Right atrium auricular region (tissue), 2 donors: ENCODE measurements around the gene ABCA8. TPM values are rescaled to one million over a fixed set of nuclear protein-coding genes. Genes with fewer than 3 reads are reported as not detected.

Experiments
- DNase-seq: peaks from one replicate; pipeline ENCODE4 v3.0.0-alpha.2; 2019; ENCODE audit warnings: low spot score
- H3K27ac ChIP-seq, 2 donors: fragments of 200-600 bp; sonication (generic); 1 replicate in 1 of 2; 2 replicates in 1 of 2; pipeline ENCODE4 v1.5.1; 2016 to 2019
- H3K27me3 ChIP-seq, 2 donors: fragments of 200-600 bp; sonication (generic); one replicate each; pipeline versions ENCODE4 v1.5.1 to v1.6.0; 2017 to 2019
- H3K36me3 ChIP-seq: fragments of 200-600 bp; sonication (generic); one replicate; pipeline ENCODE4 v1.5.1; 2016
- H3K4me1 ChIP-seq, 2 donors: fragments of 200-600 bp; sonication (generic); one replicate each; pipeline versions ENCODE4 v1.5.1 to v1.6.0; 2017 to 2019
- H3K4me3 ChIP-seq, 2 donors: fragments of 200-600 bp; sonication (generic); 1 replicate in 1 of 2; 2 replicates in 1 of 2; pipeline ENCODE4 v1.5.1; 2017 to 2019; ENCODE audit warnings: mild to moderate bottlenecking in 1 of 2, moderate library complexity in 1 of 2
- H3K9me3 ChIP-seq, 2 donors: fragments of 200-600 bp; sonication (generic); one replicate each; pipeline ENCODE4 v1.5.1; 2019
- total RNA-seq, 2 donors: library from RNA; depleted of rRNA; stranded (reverse); fragments of >200 nt; gene quantifications; one replicate each; pipeline ENCODE4 v1.1.0, GENCODE V29; 2016
- TF ChIP-seq, protein P1 (sequence below), 2 donors: fragments of 200-600 bp; sonication (generic); IDR thresholded peaks; one replicate each; pipeline ENCODE4 v1.5.1; 2019; ENCODE audit warnings: antibody characterized with exemption in 2 of 2

The ABCA8 gene
- total RNA-seq, 2 donors from 2014 or later: 59.1 to 65.9 TPM

- Histone ChIP-seq H3K4me3 (no peak overlapping the region), H3K36me3 (peaks cover 26% of the 10 kb centered on the region), H3K9me3 (peaks cover 0 to 6% of the 10 kb centered on the region in 2 donors), H3K27ac (no peak overlapping the region), H3K4me1 (peaks cover 0 to 7% of the 10 kb centered on the region in 2 donors), H3K27me3 (no peaks in the 10 kb centered on the region)
- TF ChIP-seq, protein P1, sequence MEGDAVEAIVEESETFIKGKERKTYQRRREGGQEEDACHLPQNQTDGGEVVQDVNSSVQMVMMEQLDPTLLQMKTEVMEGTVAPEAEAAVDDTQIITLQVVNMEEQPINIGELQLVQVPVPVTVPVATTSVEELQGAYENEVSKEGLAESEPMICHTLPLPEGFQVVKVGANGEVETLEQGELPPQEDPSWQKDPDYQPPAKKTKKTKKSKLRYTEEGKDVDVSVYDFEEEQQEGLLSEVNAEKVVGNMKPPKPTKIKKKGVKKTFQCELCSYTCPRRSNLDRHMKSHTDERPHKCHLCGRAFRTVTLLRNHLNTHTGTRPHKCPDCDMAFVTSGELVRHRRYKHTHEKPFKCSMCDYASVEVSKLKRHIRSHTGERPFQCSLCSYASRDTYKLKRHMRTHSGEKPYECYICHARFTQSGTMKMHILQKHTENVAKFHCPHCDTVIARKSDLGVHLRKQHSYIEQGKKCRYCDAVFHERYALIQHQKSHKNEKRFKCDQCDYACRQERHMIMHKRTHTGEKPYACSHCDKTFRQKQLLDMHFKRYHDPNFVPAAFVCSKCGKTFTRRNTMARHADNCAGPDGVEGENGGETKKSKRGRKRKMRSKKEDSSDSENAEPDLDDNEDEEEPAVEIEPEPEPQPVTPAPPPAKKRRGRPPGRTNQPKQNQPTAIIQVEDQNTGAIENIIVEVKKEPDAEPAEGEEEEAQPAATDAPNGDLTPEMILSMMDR (IDR thresholded peaks at IDR 0.05): no peak
- no peak for DNase-seq
Measured at GRCh38 chr17:68870161-68870826, 84.9 kb downstream of the ABCA8 start.

GRCh38 chr17:68868708-68869107 lies 86.5 kb downstream of the ABCA8 start:
- Histone ChIP-seq H3K4me1 (peaks cover 0 to 7% of the 10 kb centered on the region in 2 donors), H3K27ac (no peak overlapping the region), H3K36me3 (peaks cover 10% of the 10 kb centered on the region), H3K27me3 (no peaks in the 10 kb centered on the region), H3K4me3 (no peak overlapping the region), H3K9me3 (peaks cover 0 to 4% of the 10 kb centered on the region in 2 donors)
- DNase-seq: no peak
- TF ChIP-seq, protein P1 (IDR thresholded peaks at IDR 0.05): no peak

DNA sequence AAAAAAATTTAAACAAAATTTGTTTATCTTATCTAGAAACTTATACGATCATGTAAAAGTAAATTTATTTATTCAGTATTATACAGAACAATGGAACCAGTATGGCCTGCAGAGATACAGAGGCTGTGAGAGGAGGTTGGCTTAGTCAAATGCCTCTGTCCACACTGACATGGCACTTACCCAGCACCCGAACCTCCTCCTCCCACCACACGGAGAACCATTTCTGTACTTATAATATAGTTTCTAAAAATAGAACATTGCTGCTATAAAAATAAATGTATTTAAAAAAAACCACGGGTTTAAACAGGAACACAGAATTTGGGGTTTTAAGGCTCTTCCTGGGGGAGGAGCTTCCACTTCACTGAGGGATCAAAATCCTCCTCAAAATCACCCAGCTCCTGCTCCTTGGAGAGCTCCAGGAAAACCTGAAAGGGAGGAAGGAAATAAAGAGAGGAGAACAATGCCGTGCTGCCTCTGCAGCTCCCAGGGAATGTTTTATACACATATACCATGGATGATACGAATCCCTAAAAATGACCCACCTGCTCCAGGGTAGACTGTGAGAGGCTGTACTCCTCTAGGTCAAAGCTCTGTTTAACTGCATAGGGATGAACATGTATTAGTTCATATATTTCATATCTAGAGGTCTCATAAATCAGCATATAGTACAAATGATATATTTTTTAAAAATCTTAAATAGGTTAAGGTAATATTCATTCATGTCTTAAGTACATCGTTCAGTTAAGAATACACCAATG lies 87.3 kb downstream of the ABCA8 start:
- TF ChIP-seq, protein P1 (IDR thresholded peaks at IDR 0.05): no peak

DNA sequence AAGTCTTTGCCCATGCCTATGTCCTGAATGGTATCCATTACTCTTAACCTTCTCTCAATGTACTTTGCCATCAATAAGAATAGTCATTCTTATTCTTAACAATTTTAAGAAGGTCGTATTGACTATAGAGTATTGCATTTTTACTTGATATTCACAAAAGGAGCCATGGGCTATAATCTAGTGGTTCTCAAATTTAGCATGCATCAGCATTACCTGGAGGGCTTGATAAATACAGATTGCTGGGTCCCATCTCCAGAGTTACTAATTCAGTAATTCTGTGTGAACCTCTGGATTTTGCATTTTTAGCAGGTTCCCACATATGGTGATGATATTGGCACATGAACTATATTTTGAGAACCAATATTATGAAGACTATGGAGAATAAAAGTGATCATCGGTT lies 89.6 kb downstream of the ABCA8 start:
- no peaks in the 10 kb centered on the region for H3K27me3 ChIP-seq
- peaks cover 0 to 7% of the 10 kb centered on the region in 2 donors for H3K4me1 ChIP-seq

More for the DNA sequence above, 87.3 kb downstream of the ABCA8 start:
- Histone ChIP-seq H3K9me3 (peaks cover 0 to 9% of the 10 kb centered on the region in 2 donors), H3K4me3 (no peak overlapping the region), H3K4me1 (peaks cover 0 to 7% of the 10 kb centered on the region in 2 donors), H3K27me3 (no peaks in the 10 kb centered on the region), H3K36me3 (peaks cover 2% of the 10 kb centered on the region), H3K27ac (no peak overlapping the region)
- DNase-seq: no peak

DNA sequence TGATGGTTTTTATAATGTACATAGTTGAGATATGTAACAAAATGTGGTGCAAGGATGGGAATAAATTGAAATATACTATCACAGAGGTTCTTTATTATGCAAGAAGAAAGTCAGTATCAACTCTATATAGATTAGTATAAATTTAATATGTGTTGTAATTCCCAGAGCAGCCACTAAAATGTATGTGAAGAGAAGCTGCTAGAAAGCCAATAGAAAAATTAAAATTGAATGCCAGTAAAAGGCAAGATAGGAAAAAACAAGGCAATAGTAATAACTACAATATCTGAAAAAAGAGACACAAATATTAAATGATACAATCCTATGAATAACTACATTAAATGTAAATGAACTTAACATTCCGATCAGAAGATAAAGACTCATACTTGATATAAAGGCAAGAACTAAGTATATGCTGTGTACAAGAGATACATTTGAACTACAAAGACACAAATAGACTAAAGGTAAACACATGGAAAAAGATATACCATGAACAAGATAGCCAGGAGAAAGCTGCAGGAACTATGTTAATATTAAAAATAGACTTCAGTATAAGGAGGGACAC lies 92.0 kb downstream of the ABCA8 start:
- H3K27ac ChIP-seq: no peak overlapping the region
- no peak for DNase-seq
- TF ChIP-seq, protein P1 (IDR thresholded peaks at IDR 0.05): peak in 1 of 2 donors; percentile 24
- H3K27me3 ChIP-seq: no peaks in the 10 kb centered on the region
- no peaks in the 10 kb centered on the region for H3K4me1 ChIP-seq
- no peak overlapping the region for H3K4me3 ChIP-seq
- H3K9me3 ChIP-seq: peaks cover 0 to 20% of the 10 kb centered on the region in 2 donors
- no peaks in the 10 kb centered on the region for H3K36me3 ChIP-seq

More for the DNA sequence above, 89.6 kb downstream of the ABCA8 start:
- peaks cover 0 to 9% of the 10 kb centered on the region in 2 donors for H3K9me3 ChIP-seq
- no peak for DNase-seq
- TF ChIP-seq, protein P1 (IDR thresholded peaks at IDR 0.05): no peak
- H3K4me3 ChIP-seq: no peak overlapping the region
- H3K27ac ChIP-seq: no peak overlapping the region
- H3K36me3 ChIP-seq: no peaks in the 10 kb centered on the region
